K562 (cell line): ENCODE data around the gene NKAPL. TPM values are rescaled to one million over a fixed set of nuclear protein-coding genes. Genes with fewer than 3 reads are reported as not detected.
A peak's percentile ranks its signal among the peaks of the same experiment; 100 is the strongest.

ENCODE experiments used
- ATAC-seq: fragments of 200-7000 bp; cut with Tn5 transposase; 3 replicates; pipeline ENCODE4 v1.9.1; 2020; ENCODE audit warnings: moderate library complexity
- BruUV-seq: library from RNA; stranded (reverse); fragments of 400-500 nt; replicated peaks from 2 replicates; lab custom pipeline; 2021; lab: Mats Ljungman, UMichigan
- CTCF ChIA-PET: fragments of 300-600 bp; formaldehyde crosslinking; extraction: SDS; loops from one replicate; lab custom pipeline; 2021; ENCODE audit warnings: low intra/inter-chr PET ratio; lab: Yijun Ruan, JAX
- POLR2A ChIA-PET: fragments of 300-600, 350-650 bp; sonication (Branson Sonifier 250); formaldehyde crosslinking; extraction: SDS; loops from one replicate; lab custom pipeline; 2021; ENCODE audit warnings: antibody characterized with exemption, inconsistent platforms; lab: Yijun Ruan, JAX
- DNase-seq, 4 experiments: peaks; one replicate each; pipeline versions ENCODE4 v3.0.0 to v3.0.0-alpha.2; 2011 to 2018; ENCODE audit warnings: low spot score in 3 of 4, mixed read lengths in 3 of 4; ENCODE audit errors: extremely low read depth in 1 of 4
- FAIRE-seq: peaks from 2 replicates; lab custom pipeline; 2011; peaks lifted over from hg19 to GRCh38; lab: Jason Lieb, UNC
- H2AFZ ChIP-seq: 2 replicates; pipeline ENCODE4 v1.6.0; 2011; ENCODE audit warnings: low read depth, low read length, control low read depth, inconsistent platforms
- H3K27ac ChIP-seq: fragments of 200-600 bp; 3 replicates; pipeline ENCODE4 v1.8.0; 2011; ENCODE audit warnings: low read depth, mild to moderate bottlenecking, control low read depth, inconsistent platforms, low read length, moderate library complexity, mixed read lengths; ENCODE audit errors: extremely low read depth
- H3K27me3 ChIP-seq, 2 experiments: fragments of 300-600 bp in 1 of 2; 2 replicates in 1 of 2; 3 replicates in 1 of 2; pipeline versions ENCODE4 v1.6.0 to v1.8.0; 2011; ENCODE audit warnings: inconsistent platforms in 2 of 2, low read length in 2 of 2, mild to moderate bottlenecking in 1 of 2, mixed read lengths in 1 of 2, moderate library complexity in 1 of 2; ENCODE audit not compliant: control insufficient read depth in 2 of 2, insufficient read depth in 2 of 2
- H3K36me3 ChIP-seq: fragments of 300-600 bp; 3 replicates; pipeline ENCODE4 v1.8.0; 2011; ENCODE audit warnings: mild to moderate bottlenecking, low read length, inconsistent platforms; ENCODE audit not compliant: control insufficient read depth, insufficient read depth
- H3K4me1 ChIP-seq, 2 experiments: fragments of 200-600 bp in 1 of 2; replicated peaks in 1 of 2; 2 replicates in 1 of 2; 3 replicates in 1 of 2; pipeline versions ENCODE4 v1.5.1 to v1.8.0; 2011; ENCODE audit warnings: inconsistent platforms in 2 of 2, low read length in 2 of 2, mild to moderate bottlenecking in 1 of 2, mixed read lengths in 1 of 2, moderate library complexity in 1 of 2; ENCODE audit not compliant: control insufficient read depth in 2 of 2, insufficient read depth in 2 of 2
- H3K4me2 ChIP-seq: 2 replicates; pipeline ENCODE4 v1.6.1; 2011; ENCODE audit warnings: low read length, control low read depth, inconsistent platforms, mixed read lengths; ENCODE audit not compliant: insufficient read depth
- H3K4me3 ChIP-seq: fragments of 200-600 bp; sonication (generic), shearing (Covaris generic); 2 replicates; pipeline ENCODE4 v1.5.1; 2016; ENCODE audit warnings: control low read depth, inconsistent platforms
- H3K79me2 ChIP-seq: fragments of 200-600 bp; 3 replicates; pipeline ENCODE4 v1.8.0; 2011; ENCODE audit warnings: low read length, inconsistent platforms; ENCODE audit not compliant: control insufficient read depth, insufficient read depth
- H3K9ac ChIP-seq, 2 experiments: 2 replicates each; pipeline versions ENCODE4 v1.6.0 to v1.6.1; 2011; ENCODE audit warnings: low read depth in 2 of 2, low read length in 2 of 2, control low read depth in 1 of 2, inconsistent platforms in 1 of 2, mild to moderate bottlenecking in 1 of 2, mixed read lengths in 1 of 2; ENCODE audit not compliant: insufficient read depth in 1 of 2
- H3K9me1 ChIP-seq: one replicate; pipeline ENCODE4 v1.6.0; 2011; ENCODE audit warnings: inconsistent platforms, mild to moderate bottlenecking, low read length, moderate library complexity; ENCODE audit not compliant: control insufficient read depth, insufficient read depth
- H3K9me3 ChIP-seq: replicated peaks from 2 replicates; pipeline ENCODE4 v1.5.1; 2011; ENCODE audit warnings: low read depth, low read length, inconsistent platforms; ENCODE audit not compliant: control insufficient read depth, insufficient read depth
- H4K20me1 ChIP-seq: replicated peaks from 2 replicates; pipeline ENCODE4 v1.6.1; 2011; ENCODE audit warnings: low read length, inconsistent platforms, mixed read lengths; ENCODE audit not compliant: control insufficient read depth, insufficient read depth
- DIDO1 ChIP-seq: fragments of 450-650 bp; IDR thresholded peaks from 2 replicates; pipeline ENCODE4 v1.6.1; 2016; ENCODE audit warnings: low read depth, missing biosample characterization, missing genetic modification characterization
- DPF2 ChIP-seq: fragments of 450-650 bp; IDR thresholded peaks from 2 replicates; pipeline ENCODE4 v1.6.1; 2016
- KAT7 ChIP-seq: sonication (generic); formaldehyde crosslinking; IDR thresholded peaks from 2 replicates; pipeline ENCODE4 v1.8.0; 2022; ENCODE audit warnings: missing genetic modification reagents, mild to moderate bottlenecking, borderline replicate concordance
- KLF10 ChIP-seq: fragments of 250-450 bp; sonication (Bioruptor Pico); IDR thresholded peaks from 2 replicates; pipeline ENCODE4 v1.6.1; 2021; ENCODE audit warnings: matching md5 sums
- MNT ChIP-seq, 2 experiments: fragments of 450-650 bp; conservative IDR thresholded peaks; 2 replicates each; pipeline ENCODE4 v1.6.1; 2017; ENCODE audit warnings: mild to moderate bottlenecking in 2 of 2, moderate library complexity in 2 of 2
- NBN ChIP-seq: fragments of 450-650 bp; IDR thresholded peaks from 2 replicates; pipeline ENCODE4 v1.6.1; 2016; ENCODE audit warnings: low read depth, mild to moderate bottlenecking
- POLR2H ChIP-seq: IDR thresholded peaks from 2 replicates; pipeline ENCODE4 v1.6.1; 2016; ENCODE audit warnings: missing genetic modification characterization, low read depth, mild to moderate bottlenecking, control low read depth, missing compliant biosample characterization, moderate library complexity
- PRDM10 ChIP-seq: fragments of 450-650 bp; IDR thresholded peaks from 2 replicates; pipeline ENCODE4 v1.6.1; 2018; ENCODE audit not compliant: partially characterized antibody
- PYGO2 ChIP-seq: fragments of 450-650 bp; IDR thresholded peaks from 2 replicates; pipeline ENCODE4 v1.6.1; 2016; ENCODE audit warnings: mild to moderate bottlenecking, missing genetic modification characterization, moderate library complexity, missing compliant biosample characterization
- XRCC5 ChIP-seq: fragments of 200-400 bp; formaldehyde crosslinking; IDR thresholded peaks from 2 replicates; pipeline ENCODE4 v1.6.1; 2017; ENCODE audit warnings: low read depth, mild to moderate bottlenecking, low read length
- ZNF277 ChIP-seq: fragments of 250-450 bp; sonication (Bioruptor Pico); IDR thresholded peaks from 2 replicates; pipeline ENCODE4 v1.8.0; 2022; ENCODE audit warnings: inconsistent platforms, mild to moderate bottlenecking, moderate library complexity, borderline replicate concordance
- WGBS: fragments of 100-300 bp; shearing (Covaris generic); methylation state at CpG from one replicate; pipeline ENCODE4 v1.1.6; 2016; ENCODE audit warnings: low coverage, mixed read lengths; ENCODE audit not compliant: insufficient coverage; ENCODE audit errors: missing lambda C conversion rate; 5-methylcytosine and 5-hydroxymethylcytosine counted together
- in situ Hi-C: fragments of 300-500 bp; cut with MboI; formaldehyde crosslinking; loops from 4 replicates; pipeline ENCODE4 v1.15.0; 2018; ENCODE audit warnings: inconsistent platforms, mixed read lengths
- intact Hi-C: fragments of 100-400 bp; cut with micrococcal nuclease; formaldehyde crosslinking; loops from 2 replicates; pipeline ENCODE4 v1.14.2; 2022
- polyA plus RNA-seq, 8 experiments: library from polyadenylated mRNA; depleted of rRNA in 4 of 8; stranded (reverse) in 5 of 8; unstranded in 3 of 8; fragments of >200 nt; fragmentation: Nextera tagmentation in 2 of 8; fragmentation: Illumina TruSeq in 1 of 8; extraction: Ambion mirVana in 2 of 8; extraction: Trizol in 1 of 8; gene quantifications; 2 replicates each; pipeline versions ENCODE4 v1.2.1 to v1.2.3, GENCODE V29; 2011 to 2014; ENCODE audit warnings: inconsistent platforms in 1 of 8, missing spikeins in 1 of 8
- total RNA-seq, 7 experiments: library from RNA; depleted of rRNA in 6 of 7; stranded (reverse); fragments of >200 nt in 6 of 7; fragmentation: Illumina TruSeq in 2 of 7; extraction: Trizol in 2 of 7; gene quantifications; 2 replicates each; pipeline versions ENCODE4 v1.2.1 to v1.2.3, GENCODE V29; 2011 to 2021; ENCODE audit warnings: low replicate concordance in 1 of 7

The NKAPL gene
- total and polyA plus RNA-seq, 9 of the 15 experiments (the other 6 are each of a cell fraction or from before 2014, with no cell fraction given), result not detected

- intact Hi-C loops, result loop anchor here (5.0 to 10.0 kb wide), 3 partner anchors 269 to 1054 kb away; a partner anchor contains a TSS
- Histone ChIP-seq H3K27me3 (no peaks in the 10 kb centered on the region), H3K9ac (peak overlapping the region; percentile 74 to 94), H3K4me3 (peak overlapping the region; percentile 62), H3K27ac (peak overlapping the region; percentile 81), H3K79me2 (peaks cover 18% of the 10 kb centered on the region), H3K9me3 (no peaks in the 10 kb centered on the region), H3K4me2 (peak overlapping the region; percentile 90), H2AFZ (peak overlapping the region; percentile 87), H3K36me3 (no peaks in the 10 kb centered on the region), H4K20me1 (no peaks in the 10 kb centered on the region; the same call in 1 of the 2 replicates), H3K4me1 (peaks cover 33 to 44% of the 10 kb centered on the region in 2 experiments), H3K9me1 (no peaks in the 10 kb centered on the region)
- ChIA-PET CTCF (no interaction called here), POLR2A (interaction anchor here (0.7 to 4.8 kb wide), 18 partner anchors 8 to 411 kb away, joined by 3 to 38 read pairs (median 4); partner anchors contain the start of genes ZKSCAN4, ZKSCAN8, ZSCAN26 and ZSCAN31)
- FAIRE-seq (peak; percentile 63), DNase-seq (peak; percentile 89 to 95 (median 92)), ATAC-seq (peak; percentile 84)
- in situ Hi-C loops, result no loop called here
- BruUV-seq, result TSS peak; percentile 89
- 2% methylated on average over 41 of the region's 56 CpGs for WGBS
- peak; percentile 53 for TF ChIP-seq DPF2
- no peak for TF ChIP-seq XRCC5
- 0 out of 2 replicates have a peak, but pooled peaks have one; percentile 57 for TF ChIP-seq KAT7 (CRISPR knock-in tag)
- TF ChIP-seq NBN, result 0 out of 2 replicates have a peak, but pooled peaks have one; percentile 44
- no peak for TF ChIP-seq PRDM10
- peak; percentile 67 for TF ChIP-seq POLR2H (tag)
- no peak for TF ChIP-seq DIDO1 (tag)
- no peak for TF ChIP-seq KLF10
- TF ChIP-seq ZNF277 (CRISPR knock-in tag), result no peak
- TF ChIP-seq MNT (conservative IDR thresholded peaks at IDR 0.05), result peak; percentile 50 to 74; a peak in 2 of 4 replicates
- TF ChIP-seq PYGO2 (tag), result no peak
Observed at GRCh38 chr6:28218312-28219248, 40.5 kb upstream of the NKAPL start.
